Cardiac muscle cell (in vitro differentiated cells and primary cell): Measurements from ENCODE around the gene FBLL1. TPM values are rescaled to one million over a fixed set of nuclear protein-coding genes. Genes with fewer than 3 reads are reported as not detected.
"Not testable (repeated sequence)": the region's sequence is repeated elsewhere in the genome, so short reads cannot be mapped to it uniquely, and the experiment has no call there.

ENCODE experiments used
- DNase-seq, 2 donors: peaks; one replicate each; pipeline versions ENCODE4 v3.0.0 to v3.0.0-alpha.2; 2010 to 2017; ENCODE audit warnings: low read depth in 1 of 2, low spot score in 1 of 2
- H3K27ac ChIP-seq: fragments of 200-600 bp; sonication (generic); 2 replicates; pipeline ENCODE4 v1.5.1; 2016
- H3K27me3 ChIP-seq: fragments of 200-600 bp; sonication (generic); 2 replicates; pipeline ENCODE4 v1.6.0; 2016; ENCODE audit warnings: control low read depth
- H3K36me3 ChIP-seq: fragments of 200-600 bp; sonication (generic); 2 replicates; pipeline ENCODE4 v1.5.1; 2016; ENCODE audit warnings: control low read depth
- H3K4me1 ChIP-seq: fragments of 200-600 bp; sonication (generic); 2 replicates; pipeline ENCODE4 v1.8.1; 2017; ENCODE audit warnings: low read depth, mild to moderate bottlenecking, mixed run types
- H3K4me3 ChIP-seq: fragments of 200-600 bp; sonication (generic); 2 replicates; pipeline ENCODE4 v1.5.1; 2016; ENCODE audit warnings: mild to moderate bottlenecking
- H3K9me3 ChIP-seq: fragments of 200-600 bp; sonication (generic); 2 replicates; pipeline ENCODE4 v1.5.1; 2017; ENCODE audit warnings: low read depth, mild to moderate bottlenecking, control low read depth
- polyA plus RNA-seq: library from polyadenylated mRNA; unstranded; fragments of >200 nt; fragmentation: Nextera tagmentation; extraction: Ambion mirVana; gene quantifications from 2 replicates; pipeline ENCODE4 v1.2.1, GENCODE V29; 2016
- total RNA-seq: library from RNA; depleted of rRNA; stranded (reverse); fragments of >200 nt; gene quantifications from 2 replicates; pipeline ENCODE4 v1.2.3, GENCODE V29; 2016
- TF ChIP-seq, protein P1 (sequence below): IDR thresholded peaks from 2 replicates; pipeline ENCODE4 v1.5.1; 2012; ENCODE audit warnings: low read depth, mild to moderate bottlenecking, low read length

FBLL1 gene
- total and polyA plus RNA-seq, 2 experiments from 2014 or later, result 0.63 TPM; not detected in 1

DNA sequence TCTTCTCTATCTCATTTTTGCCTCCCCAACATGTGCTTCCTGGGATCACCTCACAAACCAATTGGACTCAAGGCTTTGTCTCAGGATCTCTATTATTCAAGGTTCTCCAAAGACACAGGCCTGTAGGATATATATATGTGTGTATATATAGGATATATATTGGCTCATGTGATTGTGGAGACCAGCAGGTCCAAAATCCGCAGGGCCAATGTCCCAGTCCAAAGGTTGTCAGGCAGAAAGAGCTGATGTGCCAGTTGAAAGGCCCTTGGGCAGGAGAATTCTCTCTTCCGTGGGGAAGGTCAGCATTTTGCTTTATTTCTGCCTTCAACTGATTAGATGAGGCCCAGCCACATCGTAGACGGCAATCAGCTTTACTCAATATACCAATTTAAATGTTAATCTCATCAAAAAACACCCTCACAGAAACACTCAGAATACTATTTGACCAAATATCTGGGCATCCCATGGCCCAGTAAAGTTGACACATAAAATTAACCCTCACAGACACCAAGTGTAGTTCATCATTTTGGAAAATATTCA is 1.3 kb upstream of the FBLL1 start:
- Histone ChIP-seq H3K9me3 (no peaks in the 10 kb centered on the region), H3K36me3 (no peaks in the 10 kb centered on the region), H3K27ac (no peak overlapping the region), H3K4me1 (no peaks in the 10 kb centered on the region), H3K4me3 (no peak overlapping the region), H3K27me3 (peaks cover 57% of the 10 kb centered on the region)
- TF ChIP-seq, protein P1, sequence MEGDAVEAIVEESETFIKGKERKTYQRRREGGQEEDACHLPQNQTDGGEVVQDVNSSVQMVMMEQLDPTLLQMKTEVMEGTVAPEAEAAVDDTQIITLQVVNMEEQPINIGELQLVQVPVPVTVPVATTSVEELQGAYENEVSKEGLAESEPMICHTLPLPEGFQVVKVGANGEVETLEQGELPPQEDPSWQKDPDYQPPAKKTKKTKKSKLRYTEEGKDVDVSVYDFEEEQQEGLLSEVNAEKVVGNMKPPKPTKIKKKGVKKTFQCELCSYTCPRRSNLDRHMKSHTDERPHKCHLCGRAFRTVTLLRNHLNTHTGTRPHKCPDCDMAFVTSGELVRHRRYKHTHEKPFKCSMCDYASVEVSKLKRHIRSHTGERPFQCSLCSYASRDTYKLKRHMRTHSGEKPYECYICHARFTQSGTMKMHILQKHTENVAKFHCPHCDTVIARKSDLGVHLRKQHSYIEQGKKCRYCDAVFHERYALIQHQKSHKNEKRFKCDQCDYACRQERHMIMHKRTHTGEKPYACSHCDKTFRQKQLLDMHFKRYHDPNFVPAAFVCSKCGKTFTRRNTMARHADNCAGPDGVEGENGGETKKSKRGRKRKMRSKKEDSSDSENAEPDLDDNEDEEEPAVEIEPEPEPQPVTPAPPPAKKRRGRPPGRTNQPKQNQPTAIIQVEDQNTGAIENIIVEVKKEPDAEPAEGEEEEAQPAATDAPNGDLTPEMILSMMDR, result no peak
- DNase-seq, result no peak

DNA sequence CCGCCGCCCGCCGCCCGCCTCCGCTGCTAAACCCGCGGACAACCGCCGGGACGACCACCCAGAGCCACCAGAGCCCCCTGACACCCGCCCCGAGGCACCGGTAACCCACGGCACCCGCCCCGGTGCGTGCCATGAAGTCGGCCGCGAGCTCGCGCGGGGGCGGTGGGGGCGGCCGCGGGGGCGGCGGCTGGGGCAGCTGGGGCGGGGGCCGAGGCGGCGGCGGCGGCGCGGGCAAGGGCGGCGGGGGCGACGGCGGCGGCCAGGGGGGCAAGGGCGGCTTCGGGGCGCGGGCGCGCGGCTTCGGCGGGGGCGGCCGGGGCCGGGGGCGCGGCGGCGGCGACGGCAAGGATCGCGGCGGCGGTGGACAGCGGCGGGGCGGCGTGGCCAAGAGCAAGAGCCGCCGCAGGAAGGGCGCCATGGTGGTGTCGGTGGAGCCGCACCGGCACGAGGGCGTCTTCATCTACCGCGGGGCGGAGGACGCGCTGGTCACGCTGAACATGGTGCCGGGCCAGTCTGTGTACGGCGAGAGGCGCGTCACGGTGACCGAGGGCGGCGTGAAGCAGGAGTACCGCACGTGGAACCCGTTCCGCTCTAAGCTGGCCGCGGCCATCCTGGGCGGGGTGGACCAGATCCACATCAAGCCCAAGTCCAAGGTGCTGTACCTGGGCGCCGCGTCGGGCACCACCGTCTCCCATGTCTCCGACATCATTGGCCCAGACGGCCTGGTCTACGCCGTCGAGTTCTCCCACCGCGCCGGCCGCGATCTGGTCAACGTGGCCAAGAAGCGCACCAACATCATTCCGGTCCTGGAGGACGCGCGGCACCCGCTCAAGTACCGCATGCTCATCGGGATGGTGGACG is 499 bp downstream of the FBLL1 start:
- Histone ChIP-seq H3K4me3 (peak overlapping the region; percentile 30), H3K27ac (no peak overlapping the region), H3K9me3 (no peaks in the 10 kb centered on the region), H3K36me3 (no peaks in the 10 kb centered on the region), H3K4me1 (no peaks in the 10 kb centered on the region), H3K27me3 (peaks cover 58% of the 10 kb centered on the region)
- TF ChIP-seq, protein P1, result no peak
- DNase-seq, result peak; percentile 15 to 41

DNA sequence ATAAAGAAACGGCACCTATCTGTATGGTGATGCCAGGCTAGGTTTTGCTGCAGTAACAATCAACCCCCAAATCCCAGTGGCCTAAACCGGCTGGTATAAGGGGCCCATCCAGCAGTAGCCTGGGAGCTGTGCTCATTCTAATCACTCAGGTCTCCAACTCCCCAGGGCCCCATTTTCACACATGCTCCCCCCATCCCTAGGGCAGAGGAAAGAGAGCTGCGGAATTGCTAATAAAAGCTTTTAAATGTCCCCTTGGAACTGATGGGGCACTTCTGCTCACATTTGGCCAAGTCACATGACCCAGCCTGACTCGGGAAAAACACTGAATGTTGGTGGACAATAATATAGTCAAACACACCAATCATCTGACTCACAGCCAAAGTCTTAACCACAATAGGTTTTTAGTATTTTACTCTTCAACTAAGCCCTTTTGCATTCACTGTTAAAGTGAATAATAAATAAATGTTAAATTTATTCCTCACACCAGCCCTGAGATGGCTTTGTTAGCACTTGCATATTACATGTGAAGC is 1.6 kb downstream of the FBLL1 start:
- Histone ChIP-seq H3K4me1 (no peaks in the 10 kb centered on the region), H3K27me3 (peaks cover 58% of the 10 kb centered on the region), H3K9me3 (no peaks in the 10 kb centered on the region), H3K36me3 (no peaks in the 10 kb centered on the region), H3K4me3 (no peak overlapping the region), H3K27ac (no peak overlapping the region)
- DNase-seq, result no peak
- TF ChIP-seq, protein P1, result no peak

DNA sequence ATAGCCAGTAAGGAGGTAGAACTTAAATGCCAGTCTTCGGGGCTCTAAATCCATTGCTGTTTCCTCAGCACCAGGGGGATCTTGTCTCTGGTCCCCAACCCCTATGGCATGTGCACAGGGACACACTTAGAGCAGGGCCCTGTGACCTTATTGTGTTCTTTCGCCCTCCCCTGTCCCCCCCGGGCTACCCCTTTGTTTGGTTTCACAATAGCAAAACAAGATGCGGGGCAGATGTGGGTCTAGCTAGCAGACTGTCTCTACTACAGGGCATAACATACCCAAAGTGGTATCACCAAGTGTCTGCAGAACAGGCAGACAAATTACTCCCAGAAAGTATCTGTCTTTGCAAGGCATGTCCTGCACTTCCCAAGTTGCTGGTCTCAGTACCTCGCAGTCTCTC is 2.1 kb downstream of the FBLL1 start:
- no peaks in the 10 kb centered on the region for H3K36me3 ChIP-seq
- peaks cover 58% of the 10 kb centered on the region for H3K27me3 ChIP-seq
- H3K4me1 ChIP-seq, result no peaks in the 10 kb centered on the region
- no peak for DNase-seq
- TF ChIP-seq, protein P1, result no peak
- H3K27ac ChIP-seq, result no peak overlapping the region
- H3K9me3 ChIP-seq, result no peaks in the 10 kb centered on the region
- no peak overlapping the region for H3K4me3 ChIP-seq

DNA sequence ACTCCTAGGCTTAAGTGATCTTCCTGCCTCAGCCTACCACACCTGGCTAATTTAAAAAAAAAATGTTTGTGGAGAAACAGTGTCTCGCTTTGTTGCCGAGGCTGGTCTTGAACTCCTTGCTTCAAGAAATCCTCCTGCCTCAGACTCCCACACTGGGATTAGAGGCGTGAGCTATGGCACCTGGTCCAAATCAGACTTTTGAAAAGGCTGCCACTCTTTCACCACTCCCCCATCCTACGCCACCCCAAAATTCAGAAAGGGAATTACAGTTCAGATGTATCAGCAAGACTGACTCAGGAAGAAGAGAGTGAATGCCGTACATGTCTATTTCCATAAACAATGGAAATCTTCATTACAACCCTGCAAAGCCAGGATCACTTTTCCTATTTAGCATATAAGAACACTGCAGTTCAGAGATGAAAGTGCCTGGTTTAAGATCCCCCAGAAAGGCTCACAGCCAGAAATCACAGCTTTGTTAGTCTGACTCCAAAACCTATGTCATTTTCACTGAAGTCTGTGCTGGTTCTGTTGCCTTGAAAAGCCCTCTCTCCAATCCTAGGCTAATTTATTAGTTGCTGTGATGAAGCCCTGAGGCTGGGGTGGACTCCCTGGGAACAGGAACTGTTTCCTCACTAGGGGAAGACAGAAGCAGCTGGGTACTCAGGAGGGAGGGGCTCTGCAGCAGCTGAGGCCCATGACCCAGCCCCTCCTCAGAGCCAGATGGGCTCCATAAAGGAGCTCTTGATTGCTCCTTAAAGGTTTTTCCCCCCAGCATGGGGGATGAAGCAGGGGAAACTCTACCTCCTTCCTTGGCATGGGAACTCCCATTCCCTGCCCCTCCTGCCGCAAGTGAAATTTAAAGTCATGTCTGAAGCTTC is 3.1 kb downstream of the FBLL1 start:
- H3K4me1 ChIP-seq, result no peaks in the 10 kb centered on the region
- no peak overlapping the region for H3K27ac ChIP-seq
- DNase-seq, result no peak
- no peaks in the 10 kb centered on the region for H3K36me3 ChIP-seq
- TF ChIP-seq, protein P1, result no peak
- no peak overlapping the region for H3K4me3 ChIP-seq
- peaks cover 55% of the 10 kb centered on the region for H3K27me3 ChIP-seq
- no peaks in the 10 kb centered on the region for H3K9me3 ChIP-seq

DNA sequence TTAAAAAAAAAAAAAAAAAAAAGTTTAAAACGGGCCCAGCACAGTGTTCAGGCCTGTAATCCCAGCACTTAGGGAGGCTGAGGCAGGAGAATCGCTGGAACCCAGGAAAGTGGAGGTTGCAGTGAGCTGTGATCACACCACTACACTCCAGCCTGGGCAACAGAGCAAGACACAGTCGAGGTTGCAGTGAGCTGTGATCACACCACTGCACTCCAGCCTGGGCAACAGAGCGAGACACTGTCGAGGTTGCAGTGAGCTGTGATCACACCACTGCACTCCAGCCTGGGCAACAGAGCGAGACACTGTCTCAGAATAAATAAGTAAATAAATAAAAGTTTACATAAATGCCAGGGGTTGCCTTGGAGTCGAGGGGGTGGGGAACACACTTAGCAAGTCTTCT is 5.2 kb downstream of the FBLL1 start:
- not testable (repeated sequence) for H3K9me3 ChIP-seq, DNase-seq, H3K4me1 ChIP-seq, H3K27ac ChIP-seq, H3K4me3 ChIP-seq, H3K36me3 ChIP-seq
- peaks cover 34% of the 10 kb centered on the region for H3K27me3 ChIP-seq
